HepG2 (cell line): ENCODE data around the gene SPAG8. TPM values are rescaled to one million over a fixed set of nuclear protein-coding genes. Genes with fewer than 3 reads are reported as not detected.

Experiments
- BCL6 ChIP-seq: IDR thresholded peaks from 2 replicates; pipeline ENCODE4 v1.6.1; 2016; ENCODE audit warnings: missing genetic modification reagents, missing compliant biosample characterization
- CCAR2 ChIP-seq: fragments of 200-400 bp; formaldehyde crosslinking; optimal IDR thresholded peaks from 2 replicates; pipeline ENCODE3; 2018; ENCODE audit warnings: low read depth, mild to moderate bottlenecking, low read length, moderate library complexity
- GATAD2A ChIP-seq: IDR thresholded peaks from 2 replicates; pipeline ENCODE4 v1.6.1; 2016
- HNF4A ChIP-seq: sonication (generic); formaldehyde crosslinking; IDR thresholded peaks from 2 replicates; pipeline ENCODE4 v1.4.0; 2020; ENCODE audit warnings: missing genetic modification reagents
- KLF12 ChIP-seq: sonication (generic); formaldehyde crosslinking; IDR thresholded peaks from 2 replicates; pipeline ENCODE4 v1.4.0; 2020; ENCODE audit warnings: missing genetic modification reagents, borderline replicate concordance
- PHF5A ChIP-seq: IDR thresholded peaks from one replicate; pipeline ENCODE4 v1.6.1; 2018; ENCODE audit warnings: low read depth, missing genetic modification reagents; ENCODE audit not compliant: unreplicated experiment
- RARA ChIP-seq: IDR thresholded peaks from 2 replicates; pipeline ENCODE4 v1.6.1; 2016; ENCODE audit warnings: missing genetic modification reagents, missing compliant biosample characterization
- REPIN1 ChIP-seq: sonication (generic); formaldehyde crosslinking; IDR thresholded peaks from 2 replicates; pipeline ENCODE4 v1.8.0; 2022; ENCODE audit warnings: missing genetic modification reagents, low read depth, mild to moderate bottlenecking, borderline replicate concordance
- SKIL ChIP-seq: sonication (generic); formaldehyde crosslinking; IDR thresholded peaks from 2 replicates; pipeline ENCODE4 v1.8.0; 2022; ENCODE audit warnings: missing genetic modification reagents, mild to moderate bottlenecking, moderate library complexity, borderline replicate concordance
- THYN1 ChIP-seq: sonication (generic); formaldehyde crosslinking; IDR thresholded peaks from 2 replicates; pipeline ENCODE4 v1.8.1; 2023; ENCODE audit warnings: low read depth, mild to moderate bottlenecking, moderate library complexity, missing genetic modification reagents, borderline replicate concordance
- U2AF1 ChIP-seq: fragments of 200-400 bp; formaldehyde crosslinking; optimal IDR thresholded peaks from 2 replicates; pipeline ENCODE3; 2017; ENCODE audit warnings: mild to moderate bottlenecking, low read depth, low read length
- ZBTB21 ChIP-seq: sonication (generic); formaldehyde crosslinking; IDR thresholded peaks from 2 replicates; pipeline ENCODE4 v1.4.0; 2020; ENCODE audit warnings: missing genetic modification reagents
- ZBTB39 ChIP-seq: sonication (generic); formaldehyde crosslinking; IDR thresholded peaks from 2 replicates; pipeline ENCODE4 v1.5.0; 2020; ENCODE audit warnings: missing genetic modification reagents
- ZFP82 ChIP-seq: sonication (generic); formaldehyde crosslinking; IDR thresholded peaks from 2 replicates; pipeline ENCODE4 v1.5.1; 2020; ENCODE audit warnings: mild to moderate bottlenecking, missing genetic modification reagents, borderline replicate concordance
- ZHX1 ChIP-seq: sonication (generic); formaldehyde crosslinking; IDR thresholded peaks from 2 replicates; pipeline ENCODE4 v1.8.1; 2022; ENCODE audit warnings: low read depth, mild to moderate bottlenecking, missing genetic modification reagents
- ZNF136 ChIP-seq: sonication (generic); formaldehyde crosslinking; IDR thresholded peaks from 2 replicates; pipeline ENCODE4 v1.8.1; 2022; ENCODE audit warnings: low read depth, mild to moderate bottlenecking, moderate library complexity, missing genetic modification reagents
- ZNF296 ChIP-seq: sonication (generic); formaldehyde crosslinking; conservative IDR thresholded peaks from 2 replicates; pipeline ENCODE4 v1.5.0; 2020; ENCODE audit warnings: mild to moderate bottlenecking, missing genetic modification reagents
- ZNF30 ChIP-seq: sonication (generic); formaldehyde crosslinking; IDR thresholded peaks from 2 replicates; pipeline ENCODE4 v1.5.0; 2020; ENCODE audit warnings: mild to moderate bottlenecking, missing genetic modification reagents
- ZNF776 ChIP-seq: sonication (generic); formaldehyde crosslinking; IDR thresholded peaks from 2 replicates; pipeline ENCODE4 v1.4.0; 2020; ENCODE audit warnings: mild to moderate bottlenecking, missing genetic modification reagents
- ZSCAN20 ChIP-seq: sonication (generic); formaldehyde crosslinking; IDR thresholded peaks from 2 replicates; pipeline ENCODE4 v1.4.0; 2020; ENCODE audit warnings: missing genetic modification reagents, mild to moderate bottlenecking, borderline replicate concordance
- ZUFSP ChIP-seq: sonication (generic); formaldehyde crosslinking; IDR thresholded peaks from 2 replicates; pipeline ENCODE4 v1.9.0; 2021; ENCODE audit warnings: missing genetic modification reagents, mild to moderate bottlenecking, borderline replicate concordance
- polyA plus RNA-seq, 8 experiments: library from polyadenylated mRNA; depleted of rRNA in 3 of 8; stranded (reverse) in 7 of 8; unstranded in 1 of 8; fragments of >200 nt; fragmentation: Illumina TruSeq in 4 of 8; extraction: Trizol in 4 of 8; gene quantifications; 2 replicates each; pipeline versions ENCODE4 v1.2.1 to v1.2.3, GENCODE V29; 2011 to 2016; ENCODE audit warnings: low read depth in 4 of 8, missing spikeins in 1 of 8, mixed read lengths in 1 of 8; ENCODE audit not compliant: insufficient read depth in 1 of 8
- total RNA-seq, 5 experiments: library from RNA; depleted of rRNA; stranded (reverse); fragments of >200 nt; fragmentation: Illumina TruSeq; extraction: Trizol; gene quantifications; 2 replicates each; pipeline ENCODE4 v1.2.3, GENCODE V29; 2016; ENCODE audit warnings: low read depth in 1 of 5

The SPAG8 gene
- total and polyA plus RNA-seq, 2 of the 13 experiments (the other 11 are each of a cell fraction or from before 2014, with no cell fraction given) = 0.18 to 0.27 TPM

GRCh38 chr9:35814841-35815543 is 2.9 kb upstream of the SPAG8 start, which contains the start of gene HINT2 (continued):
- TF ChIP-seq ZFP82 (no peak), THYN1 (CRISPR knock-in tag) (no peak), U2AF1 (peak; percentile 33), PHF5A (CRISPR knock-in tag) (no peak), GATAD2A (no peak), ZNF136 (CRISPR knock-in tag) (no peak), ZBTB21 (no peak), ZNF30 (no peak), ZUFSP (no peak), KLF12 (CRISPR knock-in tag) (no peak), BCL6 (CRISPR knock-in tag) (no peak), HNF4A (CRISPR knock-in tag) (no peak), ZHX1 (CRISPR knock-in tag) (no peak), ZNF296 (CRISPR knock-in tag) (no peak), CCAR2 (no peak), RARA (CRISPR knock-in tag) (no peak), ZBTB39 (no peak), REPIN1 (no peak), ZNF776 (peak; percentile 20; the same call in 1 of the 2 replicates), ZSCAN20 (CRISPR knock-in tag) (0 out of 2 replicates have a peak, but pooled peaks have one; percentile 30), SKIL (CRISPR knock-in tag) (no peak)
